Suprapubic skin (tissue), 4 donors: Measurements from ENCODE around the gene EBP. TPM values are rescaled to one million over a fixed set of nuclear protein-coding genes. Genes with fewer than 3 reads are reported as not detected.

Experiments
- DNase-seq, 2 donors: peaks; one replicate each; pipeline ENCODE4 v3.0.0-alpha.2; 2019; ENCODE audit warnings: low spot score in 2 of 2
- H3K27ac ChIP-seq: fragments of 200-600 bp; sonication (generic); one replicate; pipeline ENCODE4 v1.5.1; 2019
- H3K27me3 ChIP-seq: fragments of 200-600 bp; sonication (generic); one replicate; pipeline ENCODE4 v1.5.1; 2019
- H3K36me3 ChIP-seq: fragments of 200-600 bp; sonication (generic); one replicate; pipeline ENCODE4 v1.5.1; 2019
- H3K4me1 ChIP-seq: fragments of 200-600 bp; sonication (generic); one replicate; pipeline ENCODE4 v1.5.1; 2019
- H3K4me3 ChIP-seq: fragments of 200-600 bp; sonication (generic); one replicate; pipeline ENCODE4 v1.5.1; 2019; ENCODE audit warnings: mild to moderate bottlenecking
- H3K9me3 ChIP-seq: fragments of 200-600 bp; sonication (generic); one replicate; pipeline ENCODE4 v1.5.1; 2019
- EP300 ChIP-seq: sonication (generic); formaldehyde crosslinking; IDR thresholded peaks from one replicate; pipeline ENCODE4 v1.6.1; 2017; ENCODE audit warnings: antibody characterized with exemption
- POLR2A ChIP-seq, 2 donors: fragments of 450-650 bp; IDR thresholded peaks; one replicate each; pipeline ENCODE4 v1.6.1; 2017; ENCODE audit warnings: antibody characterized with exemption in 2 of 2, mild to moderate bottlenecking in 2 of 2, moderate library complexity in 2 of 2
- POLR2AphosphoS5 ChIP-seq, 3 donors: sonication (generic); formaldehyde crosslinking; IDR thresholded peaks; one replicate each; pipeline ENCODE4 v1.6.1; 2017; ENCODE audit warnings: antibody characterized with exemption in 3 of 3
- WGBS: methylation state at CpG from one replicate; pipeline ENCODE4 v1.1.5; 2018; 5-methylcytosine and 5-hydroxymethylcytosine counted together
- total RNA-seq, 4 donors: library from RNA; depleted of rRNA; stranded (reverse); fragments of >200 nt; gene quantifications; one replicate each; pipeline ENCODE4 v1.1.0, GENCODE V29; 2016
- TF ChIP-seq, protein P1 (sequence below), 2 donors: fragments of 200-600 bp in 1 of 2; fragments of 450-650 bp in 1 of 2; sonication (generic) in 1 of 2; IDR thresholded peaks; one replicate each; pipeline ENCODE4 v1.5.1; 2016 to 2019; ENCODE audit warnings: antibody characterized with exemption in 2 of 2, mild to moderate bottlenecking in 1 of 2, moderate library complexity in 1 of 2

The EBP gene
- total RNA-seq, 4 donors from 2014 or later = 43.4 to 82.7 (median 71.9) TPM

- Histone ChIP-seq H3K36me3 (peaks cover 26% of the 10 kb centered on the region), H3K27ac (no peak overlapping the region), H3K9me3 (no peaks in the 10 kb centered on the region), H3K4me3 (no peak overlapping the region), H3K27me3 (no peaks in the 10 kb centered on the region), H3K4me1 (peaks cover 11% of the 10 kb centered on the region)
- no peak for DNase-seq
- no peak for TF ChIP-seq POLR2AphosphoS5 (IDR thresholded peaks at IDR 0.05)
- WGBS = 84% methylated on average over 5 of the region's 5 CpGs
Observed at GRCh38 chrX:48478806-48479205, 42.8 kb upstream of the EBP start.

DNA sequence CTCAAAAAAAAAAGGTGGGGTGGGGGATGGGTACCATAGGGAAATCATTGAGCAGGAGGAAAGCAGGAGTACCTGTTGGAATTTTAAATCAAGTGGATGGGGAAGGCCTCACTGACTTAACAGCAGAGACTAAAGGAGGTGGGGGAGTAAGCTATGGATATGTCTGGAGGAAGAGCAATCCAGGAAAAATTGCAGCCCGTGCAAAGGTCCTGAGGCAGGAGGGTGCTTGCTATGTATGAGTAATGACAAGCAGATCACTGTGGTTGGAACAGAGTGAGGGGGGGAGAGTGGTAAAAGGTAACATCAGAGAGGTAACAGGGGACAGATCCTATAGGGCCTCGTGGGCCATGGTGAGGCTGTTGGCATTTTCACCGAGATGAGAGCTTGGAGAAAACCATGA lies 41.5 kb upstream of the EBP start:
- H3K27me3 ChIP-seq = no peaks in the 10 kb centered on the region
- peaks cover 4% of the 10 kb centered on the region for H3K4me1 ChIP-seq
- WGBS = 82% methylated on average over 3 of the region's 3 CpGs
- peaks cover 32% of the 10 kb centered on the region for H3K36me3 ChIP-seq
- no peak for TF ChIP-seq POLR2A (IDR thresholded peaks at IDR 0.05)
- TF ChIP-seq, protein P1, sequence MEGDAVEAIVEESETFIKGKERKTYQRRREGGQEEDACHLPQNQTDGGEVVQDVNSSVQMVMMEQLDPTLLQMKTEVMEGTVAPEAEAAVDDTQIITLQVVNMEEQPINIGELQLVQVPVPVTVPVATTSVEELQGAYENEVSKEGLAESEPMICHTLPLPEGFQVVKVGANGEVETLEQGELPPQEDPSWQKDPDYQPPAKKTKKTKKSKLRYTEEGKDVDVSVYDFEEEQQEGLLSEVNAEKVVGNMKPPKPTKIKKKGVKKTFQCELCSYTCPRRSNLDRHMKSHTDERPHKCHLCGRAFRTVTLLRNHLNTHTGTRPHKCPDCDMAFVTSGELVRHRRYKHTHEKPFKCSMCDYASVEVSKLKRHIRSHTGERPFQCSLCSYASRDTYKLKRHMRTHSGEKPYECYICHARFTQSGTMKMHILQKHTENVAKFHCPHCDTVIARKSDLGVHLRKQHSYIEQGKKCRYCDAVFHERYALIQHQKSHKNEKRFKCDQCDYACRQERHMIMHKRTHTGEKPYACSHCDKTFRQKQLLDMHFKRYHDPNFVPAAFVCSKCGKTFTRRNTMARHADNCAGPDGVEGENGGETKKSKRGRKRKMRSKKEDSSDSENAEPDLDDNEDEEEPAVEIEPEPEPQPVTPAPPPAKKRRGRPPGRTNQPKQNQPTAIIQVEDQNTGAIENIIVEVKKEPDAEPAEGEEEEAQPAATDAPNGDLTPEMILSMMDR (IDR thresholded peaks at IDR 0.05) = no peak
- no peak for TF ChIP-seq EP300
- TF ChIP-seq POLR2AphosphoS5 (IDR thresholded peaks at IDR 0.05) = no peak
- no peak overlapping the region for H3K27ac ChIP-seq
- no peaks in the 10 kb centered on the region for H3K9me3 ChIP-seq
- no peak overlapping the region for H3K4me3 ChIP-seq
- no peak for DNase-seq

DNA sequence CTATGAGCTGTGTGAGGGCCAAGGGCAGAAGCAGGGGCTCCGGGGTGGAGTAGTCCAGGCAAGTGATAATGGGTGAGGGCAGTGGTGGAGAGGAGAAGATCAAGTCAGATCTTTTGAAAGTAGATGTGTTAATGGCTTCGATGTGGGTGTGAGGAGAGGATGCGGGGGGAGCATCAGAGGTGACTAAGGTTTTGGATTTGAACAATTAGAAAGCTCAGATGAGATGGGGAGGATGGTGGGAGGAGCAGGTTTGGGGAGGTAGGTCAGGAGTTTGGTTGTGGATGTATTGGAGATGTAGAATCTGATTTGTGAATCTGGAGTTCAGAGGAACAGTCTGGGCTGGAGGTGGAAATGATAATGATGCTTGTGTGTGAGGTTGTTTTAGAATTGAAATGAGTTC lies 41.0 kb upstream of the EBP start:
- Histone ChIP-seq H3K9me3 (no peaks in the 10 kb centered on the region), H3K4me3 (no peak overlapping the region), H3K27ac (no peak overlapping the region), H3K36me3 (peaks cover 32% of the 10 kb centered on the region), H3K4me1 (no peaks in the 10 kb centered on the region), H3K27me3 (no peaks in the 10 kb centered on the region)
- 91% methylated on average over 3 of the region's 3 CpGs for WGBS
- TF ChIP-seq POLR2AphosphoS5 (IDR thresholded peaks at IDR 0.05) (no peak), EP300 (no peak), POLR2A (IDR thresholded peaks at IDR 0.05) (no peak)
- TF ChIP-seq, protein P1 (IDR thresholded peaks at IDR 0.05) = no peak
- no peak for DNase-seq

GRCh38 chrX:48482526-48482925 lies 39.1 kb upstream of the EBP start:
- 80% methylated on average over 7 of the region's 7 CpGs for WGBS
- H3K36me3 ChIP-seq = peaks cover 32% of the 10 kb centered on the region

GRCh38 chrX:48487362-48487798 lies 34.2 kb upstream of the EBP start:
- TF ChIP-seq POLR2A (IDR thresholded peaks at IDR 0.05) (no peak), POLR2AphosphoS5 (IDR thresholded peaks at IDR 0.05) (no peak), EP300 (no peak)
- TF ChIP-seq, protein P1 (IDR thresholded peaks at IDR 0.05) = no peak
- no peaks in the 10 kb centered on the region for H3K9me3 ChIP-seq
- no peak overlapping the region for H3K4me3 ChIP-seq
- WGBS = 60% methylated on average over 5 of the region's 10 CpGs
- H3K27ac ChIP-seq = no peak overlapping the region
- no peaks in the 10 kb centered on the region for H3K27me3 ChIP-seq
- DNase-seq = no peak
- peaks cover 14% of the 10 kb centered on the region for H3K36me3 ChIP-seq
- H3K4me1 ChIP-seq = no peaks in the 10 kb centered on the region

More at GRCh38 chrX:48482526-48482925, 39.1 kb upstream of the EBP start:
- no peak for DNase-seq
- Histone ChIP-seq H3K9me3 (no peaks in the 10 kb centered on the region), H3K4me3 (no peak overlapping the region), H3K4me1 (no peaks in the 10 kb centered on the region), H3K27me3 (no peaks in the 10 kb centered on the region), H3K27ac (no peak overlapping the region)
- no peak for TF ChIP-seq POLR2A (IDR thresholded peaks at IDR 0.05)
- TF ChIP-seq POLR2AphosphoS5 (IDR thresholded peaks at IDR 0.05) = no peak
- no peak for TF ChIP-seq EP300
- TF ChIP-seq, protein P1 (IDR thresholded peaks at IDR 0.05) = no peak

- 33% methylated on average over 1 of the region's 3 CpGs for WGBS
- TF ChIP-seq, protein P1 (IDR thresholded peaks at IDR 0.05) = no peak
- TF ChIP-seq POLR2AphosphoS5 (IDR thresholded peaks at IDR 0.05) (no peak), EP300 (no peak), POLR2A (IDR thresholded peaks at IDR 0.05) (no peak)
- H3K36me3 ChIP-seq = peaks cover 12% of the 10 kb centered on the region
- H3K27me3 ChIP-seq = no peaks in the 10 kb centered on the region
- no peak overlapping the region for H3K4me3 ChIP-seq
- H3K27ac ChIP-seq = no peak overlapping the region
- no peak for DNase-seq
- H3K4me1 ChIP-seq = no peaks in the 10 kb centered on the region
- H3K9me3 ChIP-seq = no peaks in the 10 kb centered on the region
Observed at GRCh38 chrX:48488034-48488433, 33.6 kb upstream of the EBP start.
